AG08396 (cell line): ENCODE data around the gene DND1.
A peak's percentile ranks its signal among the peaks of the same experiment; 100 is the strongest.
"Not testable (repeated sequence)": the region's sequence is repeated elsewhere in the genome, so short reads cannot be mapped to it uniquely, and the experiment has no call there.

Experiments used
- DNase-seq: peaks from one replicate; pipeline ENCODE4 v3.0.0; 2012; ENCODE audit warnings: low spot score, mixed read lengths

DND1 gene

GRCh38 chr5:140673187-140673976, at the start of gene DND1:
Gene DND1 (minus strand): TSS chr5:140673576. CDS start chr5:140673542, 34 bp downstream.
- DNase-seq, result no peak

GRCh38 chr5:140721395-140721794, 48.0 kb upstream of the DND1 start:
- DNase-seq, result not testable (repeated sequence)

DNA sequence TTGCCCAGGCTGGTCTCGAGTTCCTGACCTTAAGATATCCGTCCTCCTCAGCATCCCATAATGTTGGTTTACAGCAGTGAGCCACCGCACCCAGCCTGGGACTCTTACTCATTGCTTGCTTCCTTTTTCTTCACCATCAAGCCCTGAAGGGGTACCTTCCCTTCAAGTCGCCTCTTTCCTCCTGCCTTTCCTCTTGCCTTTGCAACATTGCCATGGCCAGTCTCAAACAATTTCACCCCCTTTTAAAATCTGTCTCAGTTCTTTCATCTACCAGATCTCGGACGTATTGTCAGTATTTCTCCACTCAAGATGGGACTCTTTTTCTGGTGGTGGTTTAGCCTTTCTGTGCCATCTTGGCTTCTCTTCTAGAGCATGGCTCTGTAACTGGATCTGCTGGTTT, 47.4 kb upstream of the DND1 start:
- DNase-seq, result not testable (repeated sequence)

GRCh38 chr5:140718266-140718592, 44.9 kb upstream of the DND1 start:
- DNase-seq, result no peak

- DNase-seq, result not testable (repeated sequence)
These were observed 42.9 kb upstream of the DND1 start for GRCh38 chr5:140716238-140716637.

- DNase-seq, result no peak
These were observed 40.3 kb upstream of the DND1 start for GRCh38 chr5:140713562-140714094.

DNA sequence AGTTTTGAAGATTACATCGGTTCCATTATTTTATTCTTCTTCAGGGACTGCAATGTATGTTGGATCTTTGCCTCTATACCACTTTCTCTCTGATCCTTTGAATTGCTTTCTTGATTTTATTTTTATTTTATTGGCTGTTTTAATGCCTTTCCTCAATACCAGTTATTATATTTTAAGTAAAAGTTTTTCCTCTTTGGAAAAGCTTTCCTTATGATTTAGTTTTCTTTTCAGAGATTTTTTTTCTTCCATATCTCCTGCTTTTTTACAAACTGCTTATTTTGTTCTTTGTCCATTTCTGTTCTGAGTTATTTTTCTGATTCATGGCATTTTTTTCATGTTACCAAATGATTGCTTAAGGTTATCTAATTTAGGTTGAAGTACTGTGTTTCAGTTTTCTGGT, 38.4 kb upstream of the DND1 start:
- DNase-seq, result no peak

- DNase-seq, result peak; percentile 85
These were observed 37.6 kb upstream of the DND1 start for GRCh38 chr5:140710899-140711552.

DNA sequence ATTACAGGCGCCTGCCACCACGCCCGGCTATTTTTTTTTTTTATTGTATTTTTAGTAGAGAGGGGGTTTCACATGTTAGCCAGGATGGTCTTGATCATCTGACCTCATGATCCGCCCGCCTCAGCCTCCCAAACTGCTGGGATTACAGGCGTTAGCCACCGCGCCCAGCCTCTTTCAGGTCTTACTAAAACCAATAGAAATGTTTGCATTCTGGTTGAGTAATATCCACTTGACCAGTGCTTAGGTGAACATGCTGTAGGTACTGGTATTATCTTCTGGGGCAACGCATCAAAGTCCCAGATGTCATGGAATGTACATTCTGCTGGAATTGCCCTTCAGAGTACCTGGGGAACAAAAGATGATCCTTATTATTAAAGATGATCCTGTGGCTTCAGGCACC, 35.4 kb upstream of the DND1 start:
- DNase-seq, result not testable (repeated sequence)

GRCh38 chr5:140707812-140708211, 34.4 kb upstream of the DND1 start:
- no peak for DNase-seq

DNA sequence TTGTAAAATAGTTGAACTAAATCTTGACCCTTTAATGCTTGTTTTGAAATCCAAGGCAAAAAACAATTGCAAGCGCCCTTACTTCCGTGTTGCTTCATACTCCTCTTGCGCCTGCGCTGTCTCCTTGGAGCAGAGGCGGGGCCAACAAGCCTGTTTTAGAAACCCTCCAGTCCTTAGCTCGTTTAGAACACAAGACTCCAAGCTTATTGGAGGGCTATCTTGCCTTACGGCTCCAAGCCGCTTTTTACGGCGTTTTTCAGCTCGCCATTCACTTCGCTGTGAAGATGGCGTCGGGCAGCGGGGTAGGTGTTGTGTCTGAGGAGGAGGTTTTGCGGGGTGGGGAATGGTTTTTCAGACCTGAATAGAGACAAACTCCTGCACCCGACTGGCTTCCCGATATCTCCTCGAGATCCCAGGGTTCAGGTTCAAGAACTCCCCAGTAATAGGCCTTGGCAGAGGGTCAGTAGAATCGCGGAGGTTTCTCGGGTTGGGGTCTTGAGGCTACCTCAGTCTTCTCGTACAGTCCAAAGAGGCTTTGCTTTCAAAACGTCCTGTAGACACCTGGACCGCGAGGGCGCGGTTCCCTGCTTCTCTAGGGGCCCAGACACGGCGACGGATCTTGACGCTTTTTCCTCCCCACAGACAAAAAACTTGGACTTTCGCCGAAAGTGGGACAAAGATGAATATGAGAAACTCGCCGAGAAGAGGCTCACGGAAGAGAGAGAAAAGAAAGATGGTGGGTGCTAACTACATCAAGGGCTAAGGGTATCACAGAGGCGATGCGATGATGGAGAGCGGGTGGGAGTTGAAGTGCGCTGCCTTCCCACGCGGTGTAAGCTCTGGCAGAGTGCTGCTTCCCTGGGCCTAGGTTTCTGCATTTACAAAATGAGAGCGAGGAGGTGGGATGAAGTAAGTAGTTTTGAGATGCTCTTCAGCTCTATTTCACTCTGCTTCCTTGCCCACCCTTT, 27.1 kb upstream of the DND1 start, which contains the start of gene ZMAT2:
TSS of gene ZMAT2 (plus strand) at position 271 of the 968 bp plus-strand sequence. CDS start at position 285, 14 bp downstream.
- DNase-seq, result peak; percentile 94

- no peak for DNase-seq
These were observed 23.6 kb upstream of the DND1 start for GRCh38 chr5:140696891-140697492.

DNA sequence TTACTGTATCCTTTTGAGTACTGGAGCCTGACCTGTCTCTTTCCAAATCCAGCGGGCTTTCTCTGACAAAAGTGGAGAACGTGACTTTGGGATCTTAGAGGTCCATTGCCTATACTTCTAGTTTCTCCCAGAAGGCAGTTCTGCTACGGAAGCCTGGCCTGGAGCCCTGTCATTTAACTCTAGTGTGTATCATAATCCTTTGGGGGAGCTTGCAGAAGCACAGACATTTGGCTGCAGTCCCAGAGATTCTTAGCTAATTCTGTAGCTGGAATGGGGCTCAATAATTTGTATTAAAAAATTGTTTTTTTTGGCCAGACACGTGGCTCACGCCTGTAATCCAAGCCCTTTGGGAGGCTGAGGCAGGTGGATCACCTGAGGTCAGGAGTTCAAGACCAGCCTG, 20.9 kb upstream of the DND1 start:
- DNase-seq, result no peak

- DNase-seq, result peak; percentile 92
These were observed 17.9 kb upstream of the DND1 start, which contains the start of the genes HARS1 and HARS2 for GRCh38 chr5:140690941-140691924. Gene HARS1 (minus strand): TSS chr5:140691370. CDS start chr5:140691304, 66 bp downstream. Gene HARS2 (plus strand): TSS chr5:140691455. CDS start chr5:140691649, 194 bp downstream.

- no peak for DNase-seq
These were observed 17.1 kb upstream of the DND1 start for GRCh38 chr5:140690376-140690932.

DNA sequence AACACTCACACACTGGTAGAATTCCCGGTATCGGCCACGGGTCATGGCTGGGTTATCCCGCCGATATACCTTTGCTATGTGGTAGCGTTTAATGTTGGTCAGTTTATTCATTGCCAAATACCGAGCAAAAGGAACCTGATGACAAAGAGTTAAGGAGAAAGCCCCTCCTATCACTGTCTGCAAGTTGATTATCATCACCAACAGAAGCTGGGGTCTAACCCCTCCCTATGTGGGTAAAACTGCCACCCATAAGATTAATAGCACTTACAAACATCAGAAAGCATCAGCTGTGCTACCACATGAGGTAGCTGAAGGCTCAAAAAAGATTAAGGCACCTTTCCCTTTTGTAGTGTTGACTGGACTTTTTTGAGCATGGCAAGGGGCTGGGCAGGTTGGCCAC, 5.6 kb upstream of the DND1 start:
- DNase-seq, result no peak

DNA sequence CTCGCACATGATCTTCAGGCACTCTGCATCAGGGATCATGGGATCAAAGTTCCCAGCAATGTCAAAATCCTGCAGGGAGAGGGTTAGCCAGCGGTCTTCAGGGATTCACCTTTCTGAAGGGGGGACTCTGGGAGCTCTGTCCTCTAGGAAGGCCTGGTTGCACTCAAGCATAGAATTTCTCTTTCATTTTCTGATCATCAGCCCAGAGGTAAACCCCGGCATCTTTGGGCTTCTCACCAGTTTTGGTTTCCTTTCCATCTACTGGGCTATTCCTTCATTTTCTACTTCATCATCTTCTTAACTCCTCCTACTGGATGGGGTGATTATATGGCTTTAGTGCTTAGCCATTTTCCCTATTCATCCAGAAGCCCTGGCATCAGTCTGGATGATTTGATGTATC, 4.6 kb upstream of the DND1 start:
- no peak for DNase-seq

DNA sequence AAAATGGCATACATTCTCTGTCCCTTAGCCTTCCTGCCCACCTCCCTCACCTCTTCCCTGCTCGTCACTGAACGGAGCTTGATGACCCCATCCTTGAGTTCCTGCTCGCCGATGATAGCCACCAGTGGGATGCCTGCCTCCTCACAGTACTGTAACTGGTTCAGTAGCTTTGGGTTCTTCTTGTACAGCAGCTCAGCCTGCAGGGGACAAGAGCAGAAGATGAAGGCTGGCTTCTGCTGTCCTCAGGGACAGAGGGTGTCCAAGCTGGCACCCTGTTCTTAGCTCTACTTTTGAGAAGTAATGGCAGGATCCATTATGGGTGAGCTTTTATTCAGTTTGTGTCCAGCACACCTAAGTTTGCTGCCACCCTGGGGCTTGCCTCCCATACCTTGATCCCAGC, 1.3 kb upstream of the DND1 start:
- no peak for DNase-seq

- DNase-seq, result no peak
These were observed 835 bp upstream of the DND1 start for GRCh38 chr5:140674211-140674610.
